ENCODE measurements around the gene C11orf91.

Gene C11orf91

GRCh38 chr11:33725496-33725895, 24.9 kb upstream of the C11orf91 start:
- H3K4me3 ChIP-seq (ENCODE audit: low read depth, low read length): no peak overlapping the region
- DNase-seq (ENCODE audit: low read depth): no peak
- TF ChIP-seq CTCF (IDR thresholded peaks at IDR 0.05; ENCODE audit: low read depth, low read length, missing control alignments): no peak

GRCh38 chr11:33724644-33725035, 24.0 kb upstream of the C11orf91 start:
- no peak for DNase-seq (ENCODE audit: low read depth)
- no peak overlapping the region for H3K4me3 ChIP-seq (ENCODE audit: low read depth, low read length)
- TF ChIP-seq CTCF (IDR thresholded peaks at IDR 0.05; ENCODE audit: low read depth, low read length, missing control alignments): no peak

- DNase-seq (ENCODE audit: low read depth): no peak
- TF ChIP-seq CTCF (IDR thresholded peaks at IDR 0.05; ENCODE audit: low read depth, low read length, missing control alignments): no peak
Observed at GRCh38 chr11:33723238-33723881, 22.7 kb upstream of the C11orf91 start.

GRCh38 chr11:33722590-33723234, 22.1 kb upstream of the C11orf91 start:
- no peak for TF ChIP-seq CTCF (IDR thresholded peaks at IDR 0.05; ENCODE audit: low read depth, low read length, missing control alignments)
- no peak overlapping the region for H3K4me3 ChIP-seq (ENCODE audit: low read depth, low read length)
- DNase-seq (ENCODE audit: low read depth): no peak

More at GRCh38 chr11:33723238-33723881, 22.7 kb upstream of the C11orf91 start:
- H3K4me3 ChIP-seq (ENCODE audit: low read depth, low read length): no peak overlapping the region

- no peak overlapping the region for H3K4me3 ChIP-seq (ENCODE audit: low read depth, low read length)
- DNase-seq (ENCODE audit: low read depth): no peak
- no peak for TF ChIP-seq CTCF (IDR thresholded peaks at IDR 0.05; ENCODE audit: low read depth, low read length, missing control alignments)
Observed at GRCh38 chr11:33721984-33722383, 21.4 kb upstream of the C11orf91 start.

- DNase-seq (ENCODE audit: low read depth): no peak
- no peak overlapping the region for H3K4me3 ChIP-seq (ENCODE audit: low read depth, low read length)
- no peak for TF ChIP-seq CTCF (IDR thresholded peaks at IDR 0.05; ENCODE audit: low read depth, low read length, missing control alignments)
Observed at GRCh38 chr11:33721426-33721825, 20.8 kb upstream of the C11orf91 start.

GRCh38 chr11:33719587-33719986, 19.0 kb upstream of the C11orf91 start:
- no peak for TF ChIP-seq CTCF (IDR thresholded peaks at IDR 0.05; ENCODE audit: low read depth, low read length, missing control alignments)
- DNase-seq (ENCODE audit: low read depth): no peak
- no peak overlapping the region for H3K4me3 ChIP-seq (ENCODE audit: low read depth, low read length)

All from GM12864 (cell line).